GM19372 (cell line): ENCODE measurements around the gene TEPSIN.
"Not testable (repeated sequence)": the region's sequence is repeated elsewhere in the genome, so short reads cannot be mapped to it uniquely, and the experiment has no call there.

Experiments used
- ATAC-seq: cut with Tn5 transposase; IDR thresholded peaks from one replicate; pipeline ENCODE4 v1.9.1; 2021; ENCODE audit warnings: mild to moderate bottlenecking, low read depth, moderate library complexity; ENCODE audit not compliant: unreplicated experiment

The TEPSIN gene

GRCh38 chr17:81237591-81238489 lies 1.0 kb downstream of the TEPSIN start:
- no peak for ATAC-seq

- no peak for ATAC-seq
These were observed 2.1 kb downstream of the TEPSIN start for GRCh38 chr17:81236784-81237183.

GRCh38 chr17:81235822-81236740 lies 2.8 kb downstream of the TEPSIN start:
- ATAC-seq = no peak

GRCh38 chr17:81234940-81235821 lies 3.7 kb downstream of the TEPSIN start:
- ATAC-seq = no peak

GRCh38 chr17:81234506-81234855 lies 4.4 kb downstream of the TEPSIN start:
- no peak for ATAC-seq

GRCh38 chr17:81233811-81234505 lies 4.9 kb downstream of the TEPSIN start:
- ATAC-seq = no peak

GRCh38 chr17:81233316-81233715 lies 5.5 kb downstream of the TEPSIN start:
- ATAC-seq = no peak

GRCh38 chr17:81232616-81233241 lies 6.1 kb downstream of the TEPSIN start:
- ATAC-seq = no peak

- no peak for ATAC-seq
These were observed 6.9 kb downstream of the TEPSIN start for GRCh38 chr17:81231766-81232581.

- ATAC-seq = no peak
These were observed 7.7 kb downstream of the TEPSIN start for GRCh38 chr17:81231121-81231645.

GRCh38 chr17:81230043-81230820 lies 8.6 kb downstream of the TEPSIN start:
- ATAC-seq = no peak

GRCh38 chr17:81229666-81229920 lies 9.3 kb downstream of the TEPSIN start:
- no peak for ATAC-seq

GRCh38 chr17:81228834-81229665 lies 9.8 kb downstream of the TEPSIN start:
- no peak for ATAC-seq

- no peak for ATAC-seq
These were observed 10.4 kb downstream of the TEPSIN start for GRCh38 chr17:81228420-81228819.

GRCh38 chr17:81227630-81228029 lies 11.2 kb downstream of the TEPSIN start:
- ATAC-seq = not testable (repeated sequence)

GRCh38 chr17:81223762-81224130 lies 15.1 kb downstream of the TEPSIN start:
- no peak for ATAC-seq
